ENCODE data around the gene ADAM15.

ADAM15 gene

DNA sequence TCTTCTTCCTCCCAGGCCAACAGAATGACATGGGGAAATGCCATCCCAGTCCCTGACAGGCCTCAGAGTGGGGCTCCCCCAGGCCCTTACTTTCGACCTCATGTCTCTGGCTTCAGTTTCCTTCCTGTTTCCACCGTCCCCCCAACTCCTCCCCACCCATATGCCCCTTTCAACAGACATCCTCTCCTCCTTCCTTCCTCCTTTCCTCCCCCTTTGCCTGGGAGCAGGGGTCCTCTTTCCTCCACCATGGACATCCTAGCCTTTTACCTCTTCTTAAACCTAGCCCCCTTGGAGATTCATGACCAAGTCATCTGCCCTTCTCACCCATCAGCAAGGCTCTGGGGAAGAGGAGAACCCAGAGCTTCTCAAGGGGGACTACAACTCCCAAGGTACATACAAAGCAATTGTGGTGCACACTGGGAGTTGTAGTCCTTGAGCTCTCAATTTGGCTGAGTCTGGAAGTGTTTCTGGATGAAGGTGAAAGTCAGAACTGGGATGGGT is 44.5 kb upstream of the ADAM15 start:
- no peak overlapping the region for H3K27ac ChIP-seq (ENCODE audit: low read length)
- H3K9me3 ChIP-seq (ENCODE audit: insufficient read depth, low read depth, low read length): no peaks in the 10 kb centered on the region
- peaks cover 21% of the 10 kb centered on the region; the same call in 1 of the 2 replicates for H3K4me1 ChIP-seq (ENCODE audit: insufficient read depth, low read length)
- no peak overlapping the region for H3K9ac ChIP-seq (ENCODE audit: low read depth, low read length)
- no peaks in the 10 kb centered on the region for H3K36me3 ChIP-seq (ENCODE audit: insufficient read depth, low read depth, low read length)
- H3K27me3 ChIP-seq (ENCODE audit: insufficient read depth, low read length): no peaks in the 10 kb centered on the region
- H3K4me3 ChIP-seq (ENCODE audit: low read length): no peak overlapping the region

- Histone ChIP-seq H3K9me3 (ENCODE audit: insufficient read depth, low read depth, low read length) (no peaks in the 10 kb centered on the region), H3K4me1 (ENCODE audit: insufficient read depth, low read length) (peaks cover 22% of the 10 kb centered on the region; the same call in 1 of the 2 replicates), H3K36me3 (ENCODE audit: insufficient read depth, low read depth, low read length) (no peaks in the 10 kb centered on the region), H3K9ac (ENCODE audit: low read depth, low read length) (no peak overlapping the region), H3K4me3 (ENCODE audit: low read length) (no peak overlapping the region), H3K27ac (ENCODE audit: low read length) (no peak overlapping the region), H3K27me3 (ENCODE audit: insufficient read depth, low read length) (no peaks in the 10 kb centered on the region)
Observed at GRCh38 chr1:155007251-155007828, 43.8 kb upstream of the ADAM15 start.

GRCh38 chr1:155008015-155008941 is 42.8 kb upstream of the ADAM15 start:
- Histone ChIP-seq H3K36me3 (ENCODE audit: insufficient read depth, low read depth, low read length) (no peaks in the 10 kb centered on the region), H3K27ac (ENCODE audit: low read length) (no peak overlapping the region), H3K9me3 (ENCODE audit: insufficient read depth, low read depth, low read length) (no peaks in the 10 kb centered on the region), H3K4me1 (ENCODE audit: insufficient read depth, low read length) (peaks cover 25% of the 10 kb centered on the region; the same call in 1 of the 2 replicates), H3K9ac (ENCODE audit: low read depth, low read length) (peak overlapping the region; percentile 37; the same call in 1 of the 2 replicates), H3K4me3 (ENCODE audit: low read length) (peak overlapping the region; percentile 40; the same call in 1 of the 2 replicates), H3K27me3 (ENCODE audit: insufficient read depth, low read length) (no peaks in the 10 kb centered on the region)

DNA sequence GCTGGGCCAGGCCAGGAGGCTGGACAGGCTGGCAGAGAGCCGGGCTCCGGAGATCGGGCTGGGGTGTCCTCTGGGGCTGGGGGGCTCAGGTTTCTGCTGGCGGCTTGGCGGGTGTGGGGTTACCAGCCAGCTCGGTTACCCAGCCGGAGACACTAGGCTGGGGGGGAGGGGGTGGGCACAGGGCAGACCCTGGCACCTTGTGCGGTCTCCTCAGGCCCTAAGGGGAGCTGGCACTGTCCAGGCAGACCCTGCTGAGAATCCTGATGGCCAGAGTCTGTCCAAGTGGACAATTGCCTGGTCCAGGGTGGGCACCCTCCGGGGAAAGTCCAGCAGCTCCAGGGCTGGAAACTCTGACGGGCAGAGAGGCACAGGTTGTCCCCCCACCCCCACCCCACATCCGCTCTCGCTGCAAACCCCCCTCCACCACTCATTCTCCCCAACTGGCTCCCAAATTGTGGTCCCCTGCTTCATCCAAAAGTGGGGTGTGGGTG is 41.9 kb upstream of the ADAM15 start:
- Histone ChIP-seq H3K27ac (ENCODE audit: low read length) (no peak overlapping the region), H3K4me3 (ENCODE audit: low read length) (no peak overlapping the region), H3K9me3 (ENCODE audit: insufficient read depth, low read depth, low read length) (no peaks in the 10 kb centered on the region)

DNA sequence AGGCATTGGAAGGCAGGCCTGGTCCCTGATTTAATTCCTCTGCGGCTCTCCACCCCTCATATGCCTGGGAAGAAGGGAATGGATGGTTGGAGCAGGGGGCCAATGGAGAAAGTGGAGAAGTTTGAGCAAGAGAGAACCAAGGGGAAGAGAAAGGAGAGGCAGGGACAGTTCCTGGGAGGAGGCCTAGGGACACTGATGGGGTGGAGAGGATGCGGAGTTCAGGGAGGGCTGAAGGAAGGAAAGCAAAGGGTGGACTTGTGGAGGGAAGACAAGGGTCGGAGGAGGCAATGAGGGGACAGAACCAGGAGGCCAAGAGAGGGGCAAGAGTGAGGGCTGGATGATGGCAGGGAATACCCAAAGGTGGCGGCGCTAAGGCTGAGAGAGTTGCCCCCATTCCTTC is 41.4 kb upstream of the ADAM15 start:
- Histone ChIP-seq H3K9ac (ENCODE audit: low read depth, low read length) (no peak overlapping the region), H3K4me3 (ENCODE audit: low read length) (no peak overlapping the region), H3K36me3 (ENCODE audit: insufficient read depth, low read depth, low read length) (peaks cover 10% of the 10 kb centered on the region), H3K9me3 (ENCODE audit: insufficient read depth, low read depth, low read length) (no peaks in the 10 kb centered on the region), H3K4me1 (ENCODE audit: insufficient read depth, low read length) (peaks cover 19% of the 10 kb centered on the region; the same call in 1 of the 2 replicates), H3K27ac (ENCODE audit: low read length) (no peak overlapping the region), H3K27me3 (ENCODE audit: insufficient read depth, low read length) (no peaks in the 10 kb centered on the region)

More for the DNA sequence above, 41.9 kb upstream of the ADAM15 start:
- Histone ChIP-seq H3K4me1 (ENCODE audit: insufficient read depth, low read length) (peaks cover 24% of the 10 kb centered on the region; the same call in 1 of the 2 replicates), H3K36me3 (ENCODE audit: insufficient read depth, low read depth, low read length) (peaks cover 6% of the 10 kb centered on the region), H3K27me3 (ENCODE audit: insufficient read depth, low read length) (no peaks in the 10 kb centered on the region), H3K9ac (ENCODE audit: low read depth, low read length) (peak overlapping the region; percentile 53; the same call in 1 of the 2 replicates)

GRCh38 chr1:155010211-155010918 is 40.8 kb upstream of the ADAM15 start:
- no peaks in the 10 kb centered on the region for H3K27me3 ChIP-seq (ENCODE audit: insufficient read depth, low read length)
- no peaks in the 10 kb centered on the region for H3K9me3 ChIP-seq (ENCODE audit: insufficient read depth, low read depth, low read length)
- H3K36me3 ChIP-seq (ENCODE audit: insufficient read depth, low read depth, low read length): peaks cover 14% of the 10 kb centered on the region
- no peak overlapping the region for H3K9ac ChIP-seq (ENCODE audit: low read depth, low read length)
- H3K27ac ChIP-seq (ENCODE audit: low read length): no peak overlapping the region
- H3K4me3 ChIP-seq (ENCODE audit: low read length): no peak overlapping the region
- peaks cover 15% of the 10 kb centered on the region; the same call in 1 of the 2 replicates for H3K4me1 ChIP-seq (ENCODE audit: insufficient read depth, low read length)

GRCh38 chr1:155011004-155011416 is 40.1 kb upstream of the ADAM15 start:
- H3K4me3 ChIP-seq (ENCODE audit: low read length): no peak overlapping the region
- peaks cover 14% of the 10 kb centered on the region; the same call in 1 of the 2 replicates for H3K4me1 ChIP-seq (ENCODE audit: insufficient read depth, low read length)
- H3K27me3 ChIP-seq (ENCODE audit: insufficient read depth, low read length): no peaks in the 10 kb centered on the region
- H3K36me3 ChIP-seq (ENCODE audit: insufficient read depth, low read depth, low read length): peaks cover 21% of the 10 kb centered on the region
- no peaks in the 10 kb centered on the region for H3K9me3 ChIP-seq (ENCODE audit: insufficient read depth, low read depth, low read length)
- H3K9ac ChIP-seq (ENCODE audit: low read depth, low read length): no peak overlapping the region
- no peak overlapping the region for H3K27ac ChIP-seq (ENCODE audit: low read length)

- no peaks in the 10 kb centered on the region for H3K27me3 ChIP-seq (ENCODE audit: insufficient read depth, low read length)
- H3K4me3 ChIP-seq (ENCODE audit: low read length): no peak overlapping the region
- no peak overlapping the region for H3K27ac ChIP-seq (ENCODE audit: low read length)
- H3K9me3 ChIP-seq (ENCODE audit: insufficient read depth, low read depth, low read length): no peaks in the 10 kb centered on the region
- H3K4me1 ChIP-seq (ENCODE audit: insufficient read depth, low read length): peaks cover 14% of the 10 kb centered on the region; the same call in 1 of the 2 replicates
- no peak overlapping the region for H3K9ac ChIP-seq (ENCODE audit: low read depth, low read length)
- peaks cover 26% of the 10 kb centered on the region for H3K36me3 ChIP-seq (ENCODE audit: insufficient read depth, low read depth, low read length)
Observed at GRCh38 chr1:155011437-155012025, 39.6 kb upstream of the ADAM15 start.

GRCh38 chr1:155012026-155012546 is 39.0 kb upstream of the ADAM15 start:
- H3K27me3 ChIP-seq (ENCODE audit: insufficient read depth, low read length): no peaks in the 10 kb centered on the region
- H3K4me1 ChIP-seq (ENCODE audit: insufficient read depth, low read length): peaks cover 18% of the 10 kb centered on the region; the same call in 1 of the 2 replicates
- H3K36me3 ChIP-seq (ENCODE audit: insufficient read depth, low read depth, low read length): peaks cover 29% of the 10 kb centered on the region
- H3K4me3 ChIP-seq (ENCODE audit: low read length): peak overlapping the region; percentile 61
- no peaks in the 10 kb centered on the region for H3K9me3 ChIP-seq (ENCODE audit: insufficient read depth, low read depth, low read length)
- H3K27ac ChIP-seq (ENCODE audit: low read length): peak overlapping the region; percentile 75
- H3K9ac ChIP-seq (ENCODE audit: low read depth, low read length): peak overlapping the region; percentile 66; the same call in 1 of the 2 replicates

DNA sequence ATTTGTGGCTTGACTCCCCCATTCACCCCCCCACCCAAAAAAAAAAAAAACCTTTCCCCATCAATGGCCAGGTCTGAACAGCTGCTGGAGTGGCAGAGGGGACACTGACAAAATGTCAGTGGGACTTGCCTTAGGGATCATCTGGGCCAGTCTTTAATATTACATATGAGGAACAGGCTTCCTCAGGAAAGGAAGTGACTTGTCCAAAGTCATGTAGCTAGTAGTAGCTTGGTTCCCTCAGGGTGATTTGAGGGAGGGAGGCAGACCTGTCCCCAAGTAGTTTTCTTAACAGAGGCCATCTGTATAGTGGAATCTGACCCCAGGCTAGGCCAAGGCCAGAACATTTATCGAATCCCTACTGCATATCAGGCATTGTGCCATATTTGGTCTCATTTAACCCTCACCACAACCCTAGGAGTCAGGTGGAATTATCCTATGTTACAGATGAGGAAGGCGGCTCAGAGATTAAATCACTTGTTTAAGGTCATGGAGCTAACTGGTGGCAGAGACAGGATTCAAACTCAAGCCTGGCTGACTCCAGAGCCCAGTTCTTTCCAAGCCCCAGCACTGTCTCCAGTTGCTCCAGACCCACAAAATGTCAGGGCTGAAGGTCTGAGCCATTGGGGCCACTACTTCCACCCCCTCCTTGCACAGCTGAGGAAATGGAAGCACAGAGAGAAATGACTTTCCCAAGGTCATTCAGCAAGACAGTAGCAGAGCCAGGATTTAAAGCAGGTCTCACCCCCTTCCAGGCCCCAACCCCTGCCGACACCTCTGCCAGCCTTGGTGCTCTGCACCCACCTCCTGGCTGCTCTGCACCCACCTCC is 38.1 kb upstream of the ADAM15 start:
- peaks cover 16% of the 10 kb centered on the region; the same call in 1 of the 2 replicates for H3K4me1 ChIP-seq (ENCODE audit: insufficient read depth, low read length)
- peak overlapping the region; percentile 66; the same call in 1 of the 2 replicates for H3K9ac ChIP-seq (ENCODE audit: low read depth, low read length)
- peak overlapping the region; percentile 75 for H3K27ac ChIP-seq (ENCODE audit: low read length)

More for the DNA sequence above, 38.1 kb upstream of the ADAM15 start:
- H3K36me3 ChIP-seq (ENCODE audit: insufficient read depth, low read depth, low read length): peaks cover 29% of the 10 kb centered on the region
- H3K4me3 ChIP-seq (ENCODE audit: low read length): peak overlapping the region; percentile 61; the same call in 1 of the 2 replicates
- H3K9me3 ChIP-seq (ENCODE audit: insufficient read depth, low read depth, low read length): no peaks in the 10 kb centered on the region
- H3K27me3 ChIP-seq (ENCODE audit: insufficient read depth, low read length): no peaks in the 10 kb centered on the region
